HUES64 (cell line): ENCODE results near the gene AIMP1.
"Not testable (repeated sequence)": the region's sequence is repeated elsewhere in the genome, so short reads cannot be mapped to it uniquely, and the experiment has no call there.

Experiments
- H3K27ac ChIP-seq: 2 replicates; pipeline ENCODE4 v1.7.0; 2013; ENCODE audit warnings: low read depth, low read length, inconsistent platforms
- H3K27me3 ChIP-seq: 2 replicates; pipeline ENCODE4 v1.6.1; 2013; ENCODE audit warnings: mild to moderate bottlenecking, low read length; ENCODE audit not compliant: insufficient read depth
- H3K36me3 ChIP-seq: 2 replicates; pipeline ENCODE4 v1.6.1; 2013; ENCODE audit warnings: mild to moderate bottlenecking, low read length; ENCODE audit not compliant: insufficient read depth
- H3K4me1 ChIP-seq: 2 replicates; pipeline ENCODE4 v1.6.1; 2013; ENCODE audit warnings: mild to moderate bottlenecking, low read length, moderate library complexity; ENCODE audit not compliant: insufficient read depth
- H3K4me3 ChIP-seq: 2 replicates; pipeline ENCODE4 v1.5.1; 2013; ENCODE audit warnings: mild to moderate bottlenecking, low read length, moderate library complexity
- H3K9ac ChIP-seq: 2 replicates; pipeline ENCODE4 v1.6.1; 2013; ENCODE audit warnings: mild to moderate bottlenecking, low read depth, low read length
- H3K9me3 ChIP-seq: 2 replicates; pipeline ENCODE4 v1.6.1; 2013; ENCODE audit warnings: low read depth, low read length; ENCODE audit not compliant: insufficient read depth
- WGBS: fragments of 150-250, 120-280 bp; methylation state at CpG from one replicate; pipeline ENCODE4 v1.1.7; 2013; ENCODE audit warnings: missing lambda C conversion rate; 5-methylcytosine and 5-hydroxymethylcytosine counted together

The AIMP1 gene

GRCh38 chr4:106370214-106370613 lies 53.9 kb downstream of the AIMP1 start:
- Histone ChIP-seq H3K36me3 (no peaks in the 10 kb centered on the region), H3K4me1 (0 out of 2 replicates have a peak, but pooled peaks cover 3% of the 10 kb centered on the region), H3K4me3 (no peak overlapping the region), H3K9ac (no peak overlapping the region), H3K27ac (no peak overlapping the region), H3K9me3 (no peaks in the 10 kb centered on the region), H3K27me3 (no peaks in the 10 kb centered on the region)
- WGBS, result 91% methylated on average over 2 of the region's 2 CpGs

DNA sequence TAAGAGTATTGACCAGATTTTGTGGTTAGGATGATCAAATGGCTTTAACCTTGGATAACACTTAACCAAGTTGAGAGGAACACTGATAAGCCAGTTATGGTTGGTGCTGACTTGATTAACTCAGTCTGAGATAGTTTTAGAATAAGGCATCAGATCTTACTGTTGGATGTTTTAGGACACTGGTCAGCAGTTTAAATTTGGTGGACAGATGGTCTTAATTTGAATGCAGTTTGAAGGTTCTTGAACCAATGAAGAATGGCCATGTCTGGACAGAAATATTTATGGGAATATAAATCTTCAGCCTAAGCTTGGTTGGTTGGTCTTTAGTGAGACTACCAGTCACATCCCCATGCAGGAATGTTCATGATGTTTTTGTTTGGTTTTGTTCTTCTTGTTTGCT lies 54.8 kb downstream of the AIMP1 start:
- H3K4me1 ChIP-seq, result 0 out of 2 replicates have a peak, but pooled peaks cover 3% of the 10 kb centered on the region
- H3K4me3 ChIP-seq, result no peak overlapping the region
- no peaks in the 10 kb centered on the region for H3K36me3 ChIP-seq
- no peaks in the 10 kb centered on the region for H3K9me3 ChIP-seq
- H3K27ac ChIP-seq, result no peak overlapping the region
- H3K27me3 ChIP-seq, result no peaks in the 10 kb centered on the region
- no peak overlapping the region for H3K9ac ChIP-seq

DNA sequence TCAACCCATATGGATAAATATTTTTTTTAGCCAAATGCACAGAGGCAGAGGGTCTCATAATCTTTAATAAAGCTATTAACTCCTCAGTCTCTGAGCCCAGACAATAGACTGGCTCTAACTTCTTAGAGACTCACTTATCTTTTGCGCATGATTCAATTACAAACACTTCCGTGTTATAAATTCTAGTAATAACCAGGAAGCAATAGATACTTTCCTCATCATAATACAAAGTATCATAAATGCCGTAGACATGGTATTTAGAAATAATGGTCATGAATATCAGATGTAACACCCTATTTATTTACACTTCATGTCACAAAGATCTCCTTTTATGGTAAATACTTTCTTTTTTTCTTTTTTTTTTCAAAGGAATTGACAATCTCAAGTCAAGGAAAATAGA lies 56.7 kb downstream of the AIMP1 start:
- no peaks in the 10 kb centered on the region for H3K9me3 ChIP-seq
- no peak overlapping the region for H3K4me3 ChIP-seq
- 96% methylated on average over 2 of the region's 3 CpGs for WGBS
- H3K4me1 ChIP-seq, result 0 out of 2 replicates have a peak, but pooled peaks cover 3% of the 10 kb centered on the region
- no peak overlapping the region for H3K9ac ChIP-seq
- no peaks in the 10 kb centered on the region for H3K36me3 ChIP-seq
- no peak overlapping the region for H3K27ac ChIP-seq
- H3K27me3 ChIP-seq, result no peaks in the 10 kb centered on the region

DNA sequence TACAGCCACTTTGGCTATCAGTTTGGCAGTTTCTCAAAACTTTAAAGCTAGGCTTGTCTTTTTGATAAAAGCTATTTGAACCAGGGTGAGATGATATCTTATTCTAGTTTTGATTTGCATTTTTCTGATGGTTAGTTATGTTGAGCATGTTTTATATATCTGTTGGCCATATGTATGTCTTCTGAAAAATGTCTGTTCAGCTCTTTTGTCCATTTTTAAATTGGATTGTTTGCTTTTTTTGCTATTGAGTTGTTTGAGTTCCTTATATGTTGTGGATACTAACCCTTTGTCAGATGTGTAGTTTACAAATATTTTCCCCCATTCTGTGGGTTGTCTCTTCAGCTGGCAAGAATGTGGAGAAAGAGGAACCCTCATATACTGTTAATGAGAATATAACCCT lies 63.8 kb downstream of the AIMP1 start:
- Histone ChIP-seq H3K27me3 (no peaks in the 10 kb centered on the region), H3K9me3 (no peaks in the 10 kb centered on the region), H3K36me3 (no peaks in the 10 kb centered on the region), H3K9ac (no peak overlapping the region), H3K4me1 (no peaks in the 10 kb centered on the region), H3K4me3 (no peak overlapping the region), H3K27ac (no peak overlapping the region)

DNA sequence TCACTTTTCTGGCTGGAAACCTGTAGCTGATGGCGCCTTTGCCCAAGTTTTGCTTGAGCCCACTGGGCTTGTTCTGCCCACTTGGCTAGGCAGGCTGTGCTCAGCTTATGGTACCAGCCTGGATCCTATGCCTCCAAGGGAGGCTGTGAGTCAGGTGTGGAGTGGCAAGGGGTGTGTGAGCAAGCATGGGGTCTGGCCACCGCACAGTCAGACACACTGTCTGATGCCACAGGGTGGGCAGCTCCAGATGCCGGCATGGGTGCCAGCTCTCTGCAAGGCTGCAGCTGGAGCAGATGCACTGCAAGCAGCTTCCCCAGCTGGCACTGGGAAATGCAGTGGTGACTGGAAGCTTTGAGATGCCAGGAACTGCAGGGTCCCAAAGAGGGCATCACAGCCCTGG lies 68.5 kb downstream of the AIMP1 start:
- Histone ChIP-seq H3K27me3 (no peaks in the 10 kb centered on the region), H3K4me3 (no peak overlapping the region), H3K9me3 (peaks cover 3% of the 10 kb centered on the region; the same call in 1 of the 2 replicates), H3K9ac (no peak overlapping the region), H3K36me3 (no peaks in the 10 kb centered on the region), H3K4me1 (no peaks in the 10 kb centered on the region), H3K27ac (no peak overlapping the region)
- WGBS, result 97% methylated on average over 3 of the region's 3 CpGs

DNA sequence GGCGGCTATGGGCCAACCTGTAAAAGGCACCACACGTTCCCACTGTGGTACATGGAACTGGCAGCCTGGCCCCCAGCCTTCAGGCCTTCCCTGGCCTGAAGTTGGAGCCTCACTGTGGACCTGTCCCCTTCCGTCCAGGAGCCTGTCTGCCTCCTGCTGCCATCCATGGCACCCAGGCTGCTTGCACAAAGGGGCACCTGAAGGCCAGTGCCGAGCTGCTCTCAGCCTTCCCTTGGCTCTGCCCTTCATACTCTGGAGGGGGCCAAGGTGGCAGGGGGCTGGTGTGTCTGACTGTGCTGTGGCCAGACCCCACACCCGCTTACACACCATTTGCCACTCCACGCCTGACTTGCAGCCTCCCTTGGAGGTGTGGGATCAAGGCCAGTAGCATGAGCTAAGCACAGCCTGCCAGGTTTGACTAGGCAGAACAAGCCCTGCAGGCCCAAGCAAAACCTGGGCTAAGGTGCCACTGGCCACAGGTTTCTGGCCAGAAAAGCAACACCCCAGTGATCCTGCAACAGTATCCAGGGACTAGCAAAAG lies 69.6 kb downstream of the AIMP1 start:
- Histone ChIP-seq H3K9ac (no peak overlapping the region), H3K9me3 (peaks cover 3% of the 10 kb centered on the region; the same call in 1 of the 2 replicates), H3K27ac (no peak overlapping the region), H3K27me3 (no peaks in the 10 kb centered on the region), H3K4me1 (no peaks in the 10 kb centered on the region), H3K4me3 (no peak overlapping the region), H3K36me3 (no peaks in the 10 kb centered on the region)
- WGBS, result 95% methylated on average over 6 of the region's 6 CpGs

DNA sequence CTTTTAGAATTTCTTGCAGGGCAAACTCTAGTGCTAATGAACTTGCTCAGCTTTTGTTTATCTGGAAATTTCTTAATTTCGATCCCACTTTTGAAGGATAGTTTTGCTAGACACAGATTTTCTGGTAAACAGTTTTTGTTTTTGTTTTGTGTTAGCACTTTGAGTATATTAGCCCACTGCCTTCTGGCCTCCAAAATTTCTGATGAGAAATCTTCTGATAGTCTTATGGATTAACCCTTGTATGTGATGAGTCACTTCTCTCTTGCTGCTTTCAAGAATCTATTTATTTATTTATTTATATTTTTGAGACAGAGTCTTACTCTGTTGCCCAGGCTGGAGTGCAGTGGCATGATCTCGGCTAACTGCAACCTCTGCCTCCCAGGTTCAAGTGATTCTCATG lies 79.2 kb downstream of the AIMP1 start:
- Histone ChIP-seq H3K27ac (no peak overlapping the region), H3K9me3 (peaks cover 14% of the 10 kb centered on the region; the same call in 1 of the 2 replicates), H3K36me3 (no peaks in the 10 kb centered on the region), H3K27me3 (no peaks in the 10 kb centered on the region), H3K9ac (no peak overlapping the region), H3K4me1 (no peaks in the 10 kb centered on the region), H3K4me3 (no peak overlapping the region)
- WGBS, result 98% methylated on average over 2 of the region's 2 CpGs

GRCh38 chr4:106398898-106399297 lies 82.5 kb downstream of the AIMP1 start:
- not testable (repeated sequence) for H3K36me3 ChIP-seq, H3K9ac ChIP-seq, H3K4me3 ChIP-seq, H3K27me3 ChIP-seq, H3K27ac ChIP-seq, H3K4me1 ChIP-seq
- WGBS, result 81% methylated on average over 2 of the region's 4 CpGs
- peaks cover 14% of the 10 kb centered on the region; the same call in 1 of the 2 replicates for H3K9me3 ChIP-seq
